Activated T-cell treated with anti-CD3 and anti-CD28 coated beads, Interleukin-2, amount 50 U/mL, for 4 hours (primary cell): Measurements from ENCODE around the gene CLIP1. TPM values are rescaled to one million over a fixed set of nuclear protein-coding genes. Genes with fewer than 3 reads are reported as not detected.

Experiments used
- ATAC-seq, 2 donors: fragments of 200-7000 bp; cut with Tn5 transposase; one replicate each; pipeline ENCODE4 v1.10.0; 2021
- DNase-seq: peaks from one replicate; pipeline ENCODE4 v3.0.0-alpha.2; 2020
- H3K27me3 Mint-ChIP-seq: one replicate; pipeline ENCODE4 v1.8.0; 2021; ENCODE audit warnings: low read depth, mixed read lengths
- H3K36me3 Mint-ChIP-seq: one replicate; pipeline ENCODE4 v1.8.0; 2022; ENCODE audit warnings: mixed read lengths; ENCODE audit not compliant: insufficient read depth
- H3K4me1 Mint-ChIP-seq: one replicate; pipeline ENCODE4 v1.8.0; 2021; ENCODE audit warnings: low read depth, mixed read lengths
- H3K4me3 Mint-ChIP-seq: one replicate; pipeline ENCODE4 v1.8.0; 2021; ENCODE audit warnings: mild to moderate bottlenecking, moderate library complexity, mixed read lengths
- H3K9me3 Mint-ChIP-seq: one replicate; pipeline ENCODE4 v1.8.0; 2021; ENCODE audit warnings: mixed read lengths
- total RNA-seq, 3 donors: library from RNA; stranded (reverse); gene quantifications; one replicate each; pipeline ENCODE4 v1.2.1, GENCODE V29; 2021

The CLIP1 gene
- total RNA-seq, 3 donors from 2014 or later = 52.6 to 61.1 (median 53.1) TPM

DNA sequence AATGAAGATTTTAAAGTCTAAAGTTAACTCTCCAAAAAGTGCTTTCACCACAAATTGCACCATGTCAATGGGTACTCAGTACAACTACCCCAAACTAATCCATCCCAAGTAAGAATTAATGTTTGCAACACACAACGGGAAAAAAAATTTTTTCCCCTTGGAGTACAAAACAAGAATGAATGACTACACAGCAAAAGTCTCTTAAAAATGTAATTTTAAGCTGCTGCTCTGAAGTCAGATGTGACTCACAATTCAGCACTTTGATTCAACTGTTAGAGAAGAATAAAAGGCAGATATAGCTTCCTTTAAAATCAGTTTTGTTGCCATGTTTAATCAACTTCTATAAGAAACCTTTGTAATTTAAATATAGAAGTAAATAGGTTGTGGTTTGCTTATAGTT lies 113.7 kb downstream of the CLIP1 start:
- Mint-ChIP-seq H3K36me3 (peaks cover 26% of the 10 kb centered on the region), H3K9me3 (no peaks in the 10 kb centered on the region), H3K4me3 (no peak overlapping the region), H3K4me1 (no peaks in the 10 kb centered on the region), H3K27me3 (no peaks in the 10 kb centered on the region)
- no peak for DNase-seq
- ATAC-seq = no peak

DNA sequence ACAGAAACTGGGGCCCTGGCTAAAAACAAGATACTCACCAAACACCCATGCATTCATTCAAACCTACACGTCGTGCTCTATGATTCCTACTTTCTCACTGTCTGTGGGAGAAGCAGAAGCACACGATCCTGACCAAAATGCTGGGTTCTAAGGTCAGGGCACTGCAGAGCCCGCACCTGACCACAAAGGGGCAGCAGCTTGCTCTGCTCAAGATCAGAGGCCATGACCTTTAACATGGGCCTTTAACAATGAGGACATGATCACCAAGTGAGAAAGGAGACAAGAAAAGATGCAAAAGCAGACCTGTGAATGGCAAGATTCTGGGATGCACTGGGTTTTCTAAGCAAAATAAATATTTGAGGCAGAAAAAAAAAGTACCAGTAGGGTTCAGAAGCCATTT lies 116.1 kb downstream of the CLIP1 start:
- Mint-ChIP-seq H3K4me3 (no peak overlapping the region), H3K4me1 (no peaks in the 10 kb centered on the region), H3K9me3 (no peaks in the 10 kb centered on the region), H3K36me3 (peaks cover 21% of the 10 kb centered on the region), H3K27me3 (no peaks in the 10 kb centered on the region)
- DNase-seq (no peak), ATAC-seq (no peak)

DNA sequence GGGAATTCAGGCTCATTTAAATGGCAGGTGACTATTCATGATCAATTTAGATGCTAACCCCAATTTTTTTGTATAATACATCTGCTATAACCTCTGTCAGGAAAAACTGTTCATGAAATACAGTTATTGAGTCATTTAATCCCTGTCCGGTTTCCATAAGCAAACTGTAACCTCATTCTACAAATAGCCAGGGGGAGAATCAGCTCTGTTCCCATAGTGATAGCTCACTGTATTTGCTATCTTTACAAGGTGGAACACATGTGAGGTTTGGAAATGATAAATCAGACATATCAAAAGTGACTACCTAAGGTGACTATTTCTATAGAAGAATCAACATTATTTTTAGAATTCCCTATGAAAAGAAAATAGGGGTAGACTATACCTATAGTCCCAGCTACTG lies 117.5 kb downstream of the CLIP1 start:
- peaks cover 20% of the 10 kb centered on the region for H3K36me3 Mint-ChIP-seq
- no peak overlapping the region for H3K4me3 Mint-ChIP-seq
- DNase-seq (no peak), ATAC-seq (no peak)
- H3K27me3 Mint-ChIP-seq = no peaks in the 10 kb centered on the region
- H3K4me1 Mint-ChIP-seq = no peaks in the 10 kb centered on the region
- no peaks in the 10 kb centered on the region for H3K9me3 Mint-ChIP-seq

DNA sequence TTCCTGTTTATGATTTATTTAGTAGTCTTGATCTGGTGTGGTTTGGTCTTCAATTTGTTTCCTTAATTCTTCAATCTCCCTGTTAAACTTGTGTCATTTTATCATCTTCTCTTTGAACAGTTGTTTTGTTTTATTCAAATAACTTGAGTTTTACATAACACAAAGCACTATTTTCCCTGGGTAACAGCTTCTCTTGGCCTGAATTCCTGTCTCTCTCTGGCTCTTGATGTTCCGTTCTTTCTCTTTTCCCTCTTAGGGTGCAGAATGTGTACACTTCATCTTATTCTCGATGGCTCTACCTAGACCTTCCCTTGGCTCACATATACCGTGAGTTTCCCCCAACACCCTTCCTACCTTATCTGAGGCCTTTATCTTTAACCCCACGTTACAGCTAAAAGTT lies 119.4 kb downstream of the CLIP1 start:
- no peak for ATAC-seq
- no peak for DNase-seq
- Mint-ChIP-seq H3K36me3 (peaks cover 17% of the 10 kb centered on the region), H3K27me3 (no peaks in the 10 kb centered on the region), H3K4me3 (no peak overlapping the region), H3K4me1 (no peaks in the 10 kb centered on the region), H3K9me3 (no peaks in the 10 kb centered on the region)

DNA sequence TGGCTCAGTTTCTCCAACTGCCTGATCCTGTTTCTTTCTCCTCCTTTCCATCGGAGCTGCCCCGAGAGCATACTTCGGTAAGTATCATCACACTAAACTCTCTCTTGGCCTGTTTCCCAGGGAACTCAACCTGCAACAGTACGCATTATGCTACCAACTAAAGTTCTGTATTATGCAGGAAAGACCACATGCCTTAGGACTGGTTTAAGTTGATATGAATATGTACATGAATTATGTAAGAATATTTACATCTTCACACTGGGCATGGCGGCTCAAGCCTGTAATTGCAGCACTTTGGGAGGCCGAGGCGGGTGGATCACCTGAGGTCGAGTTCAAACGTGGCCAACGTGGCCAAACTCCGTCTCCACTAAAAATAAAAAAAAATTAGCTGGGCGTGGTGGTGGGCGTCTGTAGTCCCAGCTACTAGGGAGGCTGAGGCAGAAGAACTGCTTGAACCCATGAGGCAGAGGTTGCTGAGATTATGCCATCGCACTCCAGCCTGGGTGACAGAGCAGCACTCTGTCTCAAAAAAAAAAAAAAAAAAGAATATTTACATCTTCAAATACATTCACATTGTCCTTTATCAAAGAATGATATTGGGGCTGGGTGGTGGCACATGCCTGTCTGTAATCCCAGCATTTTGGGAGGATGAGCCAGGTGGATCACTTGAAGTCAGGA lies 124.3 kb downstream of the CLIP1 start:
- ATAC-seq = no peak
- no peaks in the 10 kb centered on the region for H3K27me3 Mint-ChIP-seq
- H3K4me3 Mint-ChIP-seq = no peak overlapping the region
- H3K36me3 Mint-ChIP-seq = peaks cover 30% of the 10 kb centered on the region
- H3K9me3 Mint-ChIP-seq = no peaks in the 10 kb centered on the region
- H3K4me1 Mint-ChIP-seq = peaks cover under 1% of the 10 kb centered on the region
- no peak for DNase-seq

DNA sequence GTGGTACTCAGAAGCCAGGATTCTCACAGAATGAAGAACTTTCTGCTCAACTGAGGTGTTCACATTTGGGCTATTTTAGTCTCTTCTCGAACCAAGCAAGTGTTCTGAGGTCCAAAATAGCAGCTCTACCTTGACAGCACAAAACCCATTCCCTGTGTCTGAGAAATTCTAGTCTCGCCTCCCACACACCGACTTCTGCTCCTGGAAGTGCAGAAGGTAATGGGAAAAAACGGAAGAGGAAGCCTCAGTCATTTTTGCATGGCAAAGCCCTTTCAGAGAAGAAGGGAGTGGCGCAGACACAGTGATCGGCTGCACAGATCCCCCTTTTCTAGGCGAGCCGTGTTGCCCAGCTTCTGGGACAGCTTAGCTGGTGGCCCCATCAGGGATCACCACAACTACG lies 125.0 kb downstream of the CLIP1 start:
- Mint-ChIP-seq H3K9me3 (no peaks in the 10 kb centered on the region), H3K27me3 (no peaks in the 10 kb centered on the region), H3K4me1 (peaks cover 3% of the 10 kb centered on the region), H3K4me3 (no peak overlapping the region), H3K36me3 (peaks cover 29% of the 10 kb centered on the region)
- no peak for DNase-seq
- no peak for ATAC-seq

DNA sequence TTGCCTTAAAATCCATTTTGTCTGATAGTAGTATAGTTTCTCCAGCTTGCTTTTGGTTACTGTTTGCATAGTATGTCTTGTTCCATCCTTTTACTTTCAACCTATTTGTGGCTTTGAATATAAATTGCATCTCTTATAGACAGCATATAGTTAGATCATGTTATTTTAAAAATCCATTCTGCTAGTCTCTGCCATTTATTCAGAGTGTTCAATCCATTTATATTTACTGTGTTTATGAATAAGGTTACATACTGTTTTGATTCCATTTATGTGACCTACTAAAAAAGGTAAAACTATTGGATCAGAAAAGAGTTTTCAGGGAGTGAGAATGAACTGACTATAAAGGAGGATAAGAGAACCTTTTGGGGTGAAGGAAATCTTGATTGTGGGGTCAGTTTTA lies 126.6 kb downstream of the CLIP1 start:
- Mint-ChIP-seq H3K36me3 (peaks cover 28% of the 10 kb centered on the region), H3K27me3 (no peaks in the 10 kb centered on the region), H3K9me3 (no peaks in the 10 kb centered on the region), H3K4me3 (no peak overlapping the region), H3K4me1 (peaks cover 3% of the 10 kb centered on the region)
- no peak for DNase-seq
- no peak for ATAC-seq

DNA sequence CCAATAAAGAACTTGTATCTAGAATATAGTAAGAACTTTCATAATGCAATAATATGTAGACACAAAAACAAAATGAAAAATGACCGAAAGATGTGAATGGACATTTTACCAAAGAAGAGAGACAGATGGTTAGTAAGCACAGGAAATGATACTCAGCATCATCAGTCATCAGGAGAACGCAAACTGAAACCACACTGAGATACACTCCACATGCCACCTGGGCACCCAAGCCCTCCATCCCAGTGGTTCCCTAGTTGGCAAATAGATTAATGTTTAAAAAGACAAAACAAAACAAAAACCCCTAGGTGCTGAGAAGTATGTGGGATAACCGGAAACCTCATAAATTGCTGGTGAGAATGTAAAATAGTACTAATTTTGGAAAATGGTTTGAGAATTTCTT lies 129.4 kb downstream of the CLIP1 start:
- ATAC-seq (no peak), DNase-seq (no peak)
- Mint-ChIP-seq H3K27me3 (no peaks in the 10 kb centered on the region), H3K9me3 (no peaks in the 10 kb centered on the region), H3K4me3 (no peak overlapping the region), H3K36me3 (peaks cover 24% of the 10 kb centered on the region), H3K4me1 (peaks cover 3% of the 10 kb centered on the region)

DNA sequence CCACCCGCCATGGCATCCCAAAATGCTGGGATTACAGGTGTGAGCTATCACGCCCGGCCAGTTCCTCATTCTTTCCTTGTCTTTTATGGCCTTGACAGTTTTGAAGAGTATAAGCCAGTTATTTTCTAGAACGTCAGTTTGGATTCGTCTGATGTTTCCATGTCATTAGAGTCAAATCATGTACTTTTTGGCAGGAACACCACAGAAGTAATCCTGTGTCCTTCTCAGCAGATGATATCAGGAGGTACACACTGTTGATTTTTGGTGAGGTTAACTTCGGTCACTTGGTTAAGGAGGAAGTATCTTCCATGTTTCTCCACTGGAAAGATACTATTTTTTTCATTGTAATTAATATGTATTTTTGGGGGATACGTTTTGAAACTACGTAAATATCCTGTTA lies 131.0 kb downstream of the CLIP1 start:
- Mint-ChIP-seq H3K36me3 (peaks cover 13% of the 10 kb centered on the region), H3K4me1 (peaks cover 3% of the 10 kb centered on the region), H3K27me3 (no peaks in the 10 kb centered on the region), H3K9me3 (no peaks in the 10 kb centered on the region), H3K4me3 (no peak overlapping the region)
- DNase-seq (no peak), ATAC-seq (no peak)

DNA sequence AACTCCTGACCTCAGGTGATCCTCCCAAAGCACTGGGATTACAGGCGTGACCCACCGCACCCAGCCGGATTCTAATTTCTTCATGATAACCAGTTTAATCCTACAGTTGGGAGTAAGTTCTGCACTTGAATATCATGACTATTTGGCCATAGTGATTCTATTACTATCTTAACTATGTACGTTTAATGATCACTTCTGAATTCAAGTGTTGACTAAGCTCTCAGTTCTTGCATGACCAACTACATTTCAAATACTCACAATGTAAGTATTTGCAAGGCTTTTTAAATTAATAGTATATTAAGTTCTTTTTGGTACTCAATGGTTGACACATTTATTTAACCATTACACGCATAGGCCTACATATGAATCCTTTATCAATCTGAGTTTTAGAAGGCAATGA lies 138.8 kb downstream of the CLIP1 start:
- DNase-seq (no peak), ATAC-seq (no peak)
- H3K4me1 Mint-ChIP-seq = no peaks in the 10 kb centered on the region
- H3K4me3 Mint-ChIP-seq = no peak overlapping the region
- no peaks in the 10 kb centered on the region for H3K9me3 Mint-ChIP-seq
- peaks cover 13% of the 10 kb centered on the region for H3K36me3 Mint-ChIP-seq
- no peaks in the 10 kb centered on the region for H3K27me3 Mint-ChIP-seq

DNA sequence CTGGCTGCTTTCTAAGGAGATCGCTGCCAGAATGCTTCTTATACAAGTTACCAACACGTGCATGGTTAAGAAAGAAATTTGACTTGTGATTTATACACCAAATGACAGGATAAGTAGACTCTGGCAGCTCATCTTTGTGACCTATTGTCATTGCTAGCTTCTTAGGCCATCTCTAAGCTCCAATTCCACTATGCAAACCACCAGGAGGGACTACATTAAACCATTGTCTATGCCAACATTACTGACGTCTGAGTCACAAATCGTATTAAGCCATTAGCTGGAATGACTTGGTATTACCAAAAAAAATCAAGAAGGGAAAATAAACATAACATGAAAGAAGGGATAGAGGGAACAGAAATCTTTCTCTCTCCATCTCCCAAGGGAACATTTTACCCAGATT lies 140.4 kb downstream of the CLIP1 start:
- Mint-ChIP-seq H3K4me3 (no peak overlapping the region), H3K4me1 (no peaks in the 10 kb centered on the region), H3K27me3 (no peaks in the 10 kb centered on the region), H3K9me3 (no peaks in the 10 kb centered on the region), H3K36me3 (peaks cover 17% of the 10 kb centered on the region)
- DNase-seq = no peak
- no peak for ATAC-seq

DNA sequence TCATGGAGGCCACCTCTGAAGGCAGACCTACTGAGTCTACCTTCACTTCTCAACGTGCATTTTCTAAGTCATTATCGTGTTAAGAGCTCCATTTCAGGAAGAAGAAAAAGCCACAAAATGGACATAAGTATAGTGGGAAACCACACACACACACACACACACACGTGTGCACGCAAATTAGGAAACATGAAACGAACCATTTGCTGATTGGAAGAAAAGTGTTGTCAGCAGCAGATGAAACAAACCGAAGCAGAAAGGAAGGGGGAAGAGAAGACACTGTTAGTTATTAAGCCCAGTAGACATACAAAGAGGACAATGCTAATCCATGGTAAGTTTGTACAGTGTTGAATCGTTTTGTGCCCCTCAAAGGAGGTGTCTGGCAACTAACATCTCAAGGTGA lies 146.2 kb downstream of the CLIP1 start:
- Mint-ChIP-seq H3K4me3 (no peak overlapping the region), H3K4me1 (no peaks in the 10 kb centered on the region), H3K36me3 (peaks cover 27% of the 10 kb centered on the region), H3K27me3 (no peaks in the 10 kb centered on the region), H3K9me3 (no peaks in the 10 kb centered on the region)
- ATAC-seq (no peak), DNase-seq (no peak)

DNA sequence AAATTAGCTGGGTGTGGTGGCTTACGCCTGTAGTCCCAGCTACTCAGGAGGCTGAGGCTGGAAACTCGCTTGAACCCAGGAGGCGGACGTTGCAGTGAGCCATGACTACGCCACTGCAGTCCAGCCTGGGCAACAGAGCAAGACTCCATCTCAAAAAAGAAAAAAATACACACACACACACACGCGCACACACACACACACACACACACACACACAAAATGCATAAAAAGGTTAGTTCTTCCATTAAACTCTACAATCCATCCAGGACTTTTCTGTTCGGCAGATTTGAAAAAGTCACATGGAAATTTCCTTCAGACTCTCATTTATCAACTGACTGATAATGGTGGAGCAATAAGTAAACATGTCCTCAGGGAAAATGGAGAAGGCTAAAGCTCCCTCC lies 147.0 kb downstream of the CLIP1 start:
- Mint-ChIP-seq H3K27me3 (no peaks in the 10 kb centered on the region), H3K4me3 (no peak overlapping the region), H3K36me3 (peaks cover 27% of the 10 kb centered on the region), H3K9me3 (no peaks in the 10 kb centered on the region), H3K4me1 (no peaks in the 10 kb centered on the region)
- ATAC-seq (no peak), DNase-seq (no peak)

DNA sequence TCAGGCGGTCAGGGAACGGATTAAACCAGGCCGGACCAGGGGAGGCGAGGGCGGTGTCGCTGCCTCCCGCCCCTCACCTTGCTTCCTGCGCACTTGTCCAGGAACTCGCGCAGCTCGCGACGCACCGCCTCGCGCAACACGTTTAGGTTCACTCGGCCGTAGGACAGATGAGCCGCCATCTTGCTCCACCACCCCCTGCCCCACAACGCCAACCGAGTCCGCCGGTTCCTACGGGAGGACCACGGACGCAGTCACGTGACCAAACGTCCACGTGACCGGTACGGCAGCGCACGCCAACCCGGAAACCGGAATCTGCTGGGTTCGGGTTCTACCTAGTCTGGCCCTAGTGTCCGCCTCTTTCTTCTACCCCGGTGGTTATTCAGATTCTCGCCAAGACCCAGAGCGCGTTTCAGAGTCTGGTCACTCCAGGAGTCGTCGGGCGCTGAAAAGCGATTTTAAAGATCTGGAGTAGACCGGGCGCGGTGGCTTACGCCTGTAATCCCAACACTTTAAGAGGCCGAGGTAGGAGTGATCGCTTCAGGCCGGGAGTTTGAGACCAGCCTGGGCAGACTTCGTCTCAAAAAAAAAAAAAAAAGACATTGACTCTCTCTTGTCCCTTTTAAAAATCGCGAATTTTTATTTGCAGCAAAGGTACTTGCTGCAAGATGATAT lies 156.1 kb downstream of the CLIP1 start, which contains the start of gene VPS33A:
TSS of gene VPS33A (minus strand) at position 265 of the 672 bp plus-strand sequence. CDS start at position 179, 86 bp downstream.
- peak within 1 kb of the TSS; percentile 96 for H3K4me3 Mint-ChIP-seq
- H3K27me3 Mint-ChIP-seq = peaks cover 2% of the 10 kb centered on the region
- peak; percentile 89 for DNase-seq
- H3K36me3 Mint-ChIP-seq = peaks cover 3% of the 10 kb centered on the region
- no peaks in the 10 kb centered on the region for H3K9me3 Mint-ChIP-seq
- ATAC-seq = peak; percentile 92 to 93
- peaks cover 19% of the 10 kb centered on the region for H3K4me1 Mint-ChIP-seq

DNA sequence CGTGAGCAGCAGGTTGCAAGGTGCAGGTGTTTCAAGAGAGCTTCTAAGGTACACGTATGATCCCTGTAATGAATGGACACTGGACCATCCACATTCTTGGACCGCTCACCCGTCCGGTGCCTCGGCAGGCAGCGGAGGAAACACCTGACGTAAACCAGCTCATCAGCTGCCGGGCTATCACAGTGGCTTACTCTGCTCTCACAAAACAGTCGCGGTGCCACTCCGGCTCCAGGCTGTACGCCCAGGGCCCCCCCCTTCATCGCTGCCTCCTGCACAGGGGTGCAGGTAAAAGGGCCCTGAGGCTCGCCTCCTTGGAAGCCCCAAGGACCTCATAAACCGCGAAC lies 156.6 kb downstream of the CLIP1 start:
- H3K9me3 Mint-ChIP-seq = no peaks in the 10 kb centered on the region
- peak overlapping the region; percentile 96 for H3K4me3 Mint-ChIP-seq
- peak; percentile 30 for DNase-seq
- H3K27me3 Mint-ChIP-seq = peaks cover 2% of the 10 kb centered on the region
- peak; percentile 49 to 57 for ATAC-seq
- H3K4me1 Mint-ChIP-seq = peaks cover 19% of the 10 kb centered on the region
- peaks cover 7% of the 10 kb centered on the region for H3K36me3 Mint-ChIP-seq
